Upper lobe of left lung (tissue), 4 donors: ENCODE results near the gene ELOVL4.

Experiments
- EP300 ChIP-seq, 4 donors: sonication (generic); formaldehyde crosslinking; IDR thresholded peaks; one replicate each; pipeline ENCODE4 v1.5.1; 2017; ENCODE audit warnings: antibody characterized with exemption in 4 of 4, control low read depth in 2 of 4
- POLR2A ChIP-seq, 4 donors: fragments of 450-650 bp; IDR thresholded peaks; one replicate each; pipeline ENCODE4 v1.5.1; 2016 to 2017; ENCODE audit warnings: antibody characterized with exemption in 4 of 4, mild to moderate bottlenecking in 2 of 4
- POLR2AphosphoS5 ChIP-seq, 2 donors: sonication (generic); formaldehyde crosslinking; IDR thresholded peaks; one replicate each; pipeline ENCODE4 v1.5.1; 2017; ENCODE audit warnings: antibody characterized with exemption in 2 of 2
- TF ChIP-seq, protein P1 (sequence below), 6 experiments: fragments of 450-650 bp in 4 of 6; fragments of 200-600 bp in 2 of 6; sonication (generic) in 2 of 6; IDR thresholded peaks; one replicate each; pipeline ENCODE4 v1.5.1; 2016 to 2019; ENCODE audit warnings: antibody characterized with exemption in 6 of 6

DNA sequence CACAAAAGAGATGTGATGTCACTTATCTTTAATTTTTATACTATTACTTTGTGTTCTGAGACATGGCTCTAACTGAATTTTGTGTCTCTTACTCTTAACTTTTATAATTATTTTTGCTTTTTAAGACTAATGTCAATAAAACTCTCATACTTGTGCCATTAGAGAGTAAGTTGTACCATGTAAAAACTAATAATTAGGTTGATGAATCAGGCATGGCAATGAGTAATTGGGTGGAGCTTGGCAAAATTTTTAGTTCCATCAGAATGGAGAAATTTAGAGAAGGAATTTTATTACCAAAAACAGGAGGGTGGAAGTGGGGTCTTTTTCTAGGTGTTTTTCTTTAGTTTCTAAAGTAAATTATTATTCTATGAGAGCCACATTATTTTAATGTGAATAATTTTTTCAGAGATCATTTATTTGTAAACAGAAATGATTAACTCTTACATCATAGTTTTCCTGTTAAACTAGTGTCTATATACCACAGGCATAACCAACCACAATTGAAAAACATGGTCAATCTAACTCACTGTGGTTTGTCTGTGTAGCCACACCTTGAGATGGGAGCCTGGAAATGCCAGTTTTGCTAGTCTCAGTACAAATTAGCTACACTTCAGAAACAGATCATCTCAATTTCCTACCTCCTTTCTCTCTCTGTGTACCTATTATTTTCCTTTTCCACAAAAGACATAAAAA, 51.8 kb downstream of the ELOVL4 start:
- TF ChIP-seq, protein P1, sequence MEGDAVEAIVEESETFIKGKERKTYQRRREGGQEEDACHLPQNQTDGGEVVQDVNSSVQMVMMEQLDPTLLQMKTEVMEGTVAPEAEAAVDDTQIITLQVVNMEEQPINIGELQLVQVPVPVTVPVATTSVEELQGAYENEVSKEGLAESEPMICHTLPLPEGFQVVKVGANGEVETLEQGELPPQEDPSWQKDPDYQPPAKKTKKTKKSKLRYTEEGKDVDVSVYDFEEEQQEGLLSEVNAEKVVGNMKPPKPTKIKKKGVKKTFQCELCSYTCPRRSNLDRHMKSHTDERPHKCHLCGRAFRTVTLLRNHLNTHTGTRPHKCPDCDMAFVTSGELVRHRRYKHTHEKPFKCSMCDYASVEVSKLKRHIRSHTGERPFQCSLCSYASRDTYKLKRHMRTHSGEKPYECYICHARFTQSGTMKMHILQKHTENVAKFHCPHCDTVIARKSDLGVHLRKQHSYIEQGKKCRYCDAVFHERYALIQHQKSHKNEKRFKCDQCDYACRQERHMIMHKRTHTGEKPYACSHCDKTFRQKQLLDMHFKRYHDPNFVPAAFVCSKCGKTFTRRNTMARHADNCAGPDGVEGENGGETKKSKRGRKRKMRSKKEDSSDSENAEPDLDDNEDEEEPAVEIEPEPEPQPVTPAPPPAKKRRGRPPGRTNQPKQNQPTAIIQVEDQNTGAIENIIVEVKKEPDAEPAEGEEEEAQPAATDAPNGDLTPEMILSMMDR (IDR thresholded peaks at IDR 0.05), result no peak
- TF ChIP-seq EP300 (IDR thresholded peaks at IDR 0.05) (no peak), POLR2A (IDR thresholded peaks at IDR 0.05) (no peak), POLR2AphosphoS5 (IDR thresholded peaks at IDR 0.05) (no peak)
